Fibroblast of pulmonary artery (primary cell): ENCODE data around the gene SNX25.
A peak's percentile ranks its signal among the peaks of the same experiment; 100 is the strongest.

Source experiments
- DNase-seq: peaks from one replicate; pipeline ENCODE4 v3.0.0-alpha.2; 2010; ENCODE audit warnings: low read depth
- H3K4me3 ChIP-seq: replicated peaks from 2 replicates; pipeline ENCODE4 v1.5.1; 2011; ENCODE audit warnings: low read depth, mild to moderate bottlenecking, control low read depth, low read length, moderate library complexity
- CTCF ChIP-seq: IDR thresholded peaks from 2 replicates; pipeline ENCODE4 v1.5.1; 2011; ENCODE audit warnings: mild to moderate bottlenecking, control low read depth, low read length, inconsistent platforms; ENCODE audit errors: missing control alignments

SNX25 gene

GRCh38 chr4:185265942-185266341 is 56.5 kb downstream of the SNX25 start:
- no peak overlapping the region for H3K4me3 ChIP-seq
- no peak for DNase-seq
- no peak for TF ChIP-seq CTCF

GRCh38 chr4:185269286-185269685 is 59.9 kb downstream of the SNX25 start:
- no peak for TF ChIP-seq CTCF
- no peak for DNase-seq
- H3K4me3 ChIP-seq = no peak overlapping the region

GRCh38 chr4:185270037-185270436 is 60.6 kb downstream of the SNX25 start:
- no peak for TF ChIP-seq CTCF
- no peak overlapping the region for H3K4me3 ChIP-seq
- no peak for DNase-seq

- no peak overlapping the region for H3K4me3 ChIP-seq
- TF ChIP-seq CTCF = no peak
- DNase-seq = no peak
Measured at GRCh38 chr4:185270885-185271284, 61.5 kb downstream of the SNX25 start.

- no peak for DNase-seq
- H3K4me3 ChIP-seq = no peak overlapping the region
- no peak for TF ChIP-seq CTCF
Measured at GRCh38 chr4:185272245-185272644, 62.8 kb downstream of the SNX25 start.

- no peak for DNase-seq
- no peak for TF ChIP-seq CTCF
- H3K4me3 ChIP-seq = no peak overlapping the region
Measured at GRCh38 chr4:185275501-185275900, 66.1 kb downstream of the SNX25 start.

- H3K4me3 ChIP-seq = no peak overlapping the region
- DNase-seq = peak; percentile 39
- TF ChIP-seq CTCF = no peak
Measured at GRCh38 chr4:185276036-185276435, 66.6 kb downstream of the SNX25 start.
